ENCODE results near the gene TLX1.
"Not testable (repeated sequence)": the region's sequence is repeated elsewhere in the genome, so short reads cannot be mapped to it uniquely, and the experiment has no call there.

TLX1 gene

DNA sequence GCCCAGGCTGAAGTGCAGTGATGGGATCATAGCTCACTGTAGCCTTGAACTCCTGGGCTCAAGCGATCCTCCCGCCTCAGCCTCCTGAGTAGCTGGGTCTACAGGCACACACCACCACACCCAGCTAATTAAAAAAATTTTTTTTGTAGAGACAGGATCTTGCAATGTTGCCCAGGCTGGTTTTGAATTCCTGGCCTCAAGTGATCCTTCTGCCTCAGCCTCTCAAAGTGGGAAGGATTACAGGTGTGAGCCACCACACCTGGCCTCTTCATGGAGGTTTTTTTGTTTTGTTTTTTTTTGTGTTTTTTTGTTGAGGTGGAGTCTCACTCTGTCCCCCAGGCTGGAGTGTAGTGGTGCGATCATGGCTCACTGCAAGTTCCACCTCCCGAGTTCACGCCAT is 23.4 kb downstream of the TLX1 start:
- DNase-seq, result not testable (repeated sequence)

DNA sequence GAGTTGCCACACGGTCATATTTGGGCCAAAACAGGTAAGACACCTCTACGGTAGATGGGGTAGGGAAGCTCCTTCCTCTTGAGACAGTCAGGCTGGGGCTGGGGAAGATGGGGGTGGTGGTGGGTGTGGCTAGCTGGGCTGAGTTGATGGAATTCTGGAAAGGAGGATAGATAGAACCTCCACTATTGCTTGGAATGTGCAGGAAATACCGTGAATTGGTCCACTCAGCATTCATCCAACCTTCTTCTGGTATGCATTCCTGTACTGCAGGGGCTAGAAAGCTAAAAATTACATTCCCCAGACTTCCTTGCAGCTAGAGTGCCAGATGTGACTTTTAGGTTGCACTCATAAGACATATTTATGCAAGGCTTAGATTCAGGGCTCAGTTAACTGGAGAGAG is 24.8 kb downstream of the TLX1 start:
- no peak for DNase-seq

DNA sequence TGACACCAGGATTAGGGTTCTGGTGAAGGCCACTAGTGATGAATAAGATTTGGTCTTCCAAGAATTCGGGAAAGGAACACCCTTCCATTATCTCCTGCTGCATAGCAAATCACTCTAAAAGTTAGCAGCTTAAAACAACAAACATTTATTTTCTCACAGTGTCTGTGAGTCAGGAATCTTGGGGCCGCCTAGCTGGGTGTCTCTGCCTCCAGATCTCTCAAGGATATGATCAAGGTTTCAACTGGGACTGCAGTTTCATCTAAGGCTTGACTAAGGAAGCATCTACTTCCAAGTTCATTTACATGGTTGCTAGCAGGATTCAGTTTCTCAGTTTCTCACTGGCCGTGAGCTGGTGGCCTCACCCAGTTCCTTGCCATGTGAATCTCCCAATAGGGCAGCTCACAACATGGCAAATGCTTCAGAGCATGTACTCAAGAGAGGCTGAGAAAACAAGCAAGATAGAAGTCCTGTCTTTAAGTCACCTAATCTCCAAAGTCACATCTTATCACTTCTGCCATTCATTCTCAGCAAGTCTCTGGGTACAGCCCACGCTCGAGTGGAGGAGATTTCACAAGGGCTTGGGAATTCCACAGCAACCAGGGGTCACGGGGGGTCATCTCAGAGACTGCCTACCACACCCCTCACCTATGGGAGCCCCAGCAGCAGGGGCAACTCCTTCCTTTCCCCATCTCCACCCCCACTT is 26.8 kb downstream of the TLX1 start:
- DNase-seq, result no peak

DNA sequence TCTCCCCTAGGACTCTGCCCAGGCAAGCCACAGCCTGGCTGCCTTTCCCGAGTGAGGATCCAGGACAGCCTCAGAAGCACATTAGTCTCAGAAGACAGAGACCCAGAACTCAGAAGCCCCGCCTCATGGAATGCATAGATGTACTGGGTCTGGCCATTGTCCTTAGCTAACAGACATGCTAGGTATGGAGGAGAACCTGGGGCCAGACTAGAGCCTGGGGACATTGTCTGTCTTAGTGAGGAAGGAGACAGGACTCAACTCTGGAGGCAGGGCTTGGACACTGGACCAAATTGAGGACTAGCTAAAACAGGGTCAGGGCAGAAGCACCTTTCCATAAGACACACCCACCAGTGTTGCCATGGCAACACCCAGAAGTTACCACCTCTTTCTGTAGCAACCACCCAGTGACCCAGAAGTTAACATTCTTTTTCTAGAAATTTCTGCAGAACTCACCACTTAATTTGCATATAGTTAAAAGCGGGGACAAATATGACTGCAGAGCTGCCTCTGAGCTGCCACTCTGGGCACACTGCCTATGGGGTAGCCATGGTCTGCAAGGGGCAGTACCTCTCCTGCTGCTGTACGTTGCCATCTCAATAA is 27.5 kb downstream of the TLX1 start:
- no peak for DNase-seq

DNA sequence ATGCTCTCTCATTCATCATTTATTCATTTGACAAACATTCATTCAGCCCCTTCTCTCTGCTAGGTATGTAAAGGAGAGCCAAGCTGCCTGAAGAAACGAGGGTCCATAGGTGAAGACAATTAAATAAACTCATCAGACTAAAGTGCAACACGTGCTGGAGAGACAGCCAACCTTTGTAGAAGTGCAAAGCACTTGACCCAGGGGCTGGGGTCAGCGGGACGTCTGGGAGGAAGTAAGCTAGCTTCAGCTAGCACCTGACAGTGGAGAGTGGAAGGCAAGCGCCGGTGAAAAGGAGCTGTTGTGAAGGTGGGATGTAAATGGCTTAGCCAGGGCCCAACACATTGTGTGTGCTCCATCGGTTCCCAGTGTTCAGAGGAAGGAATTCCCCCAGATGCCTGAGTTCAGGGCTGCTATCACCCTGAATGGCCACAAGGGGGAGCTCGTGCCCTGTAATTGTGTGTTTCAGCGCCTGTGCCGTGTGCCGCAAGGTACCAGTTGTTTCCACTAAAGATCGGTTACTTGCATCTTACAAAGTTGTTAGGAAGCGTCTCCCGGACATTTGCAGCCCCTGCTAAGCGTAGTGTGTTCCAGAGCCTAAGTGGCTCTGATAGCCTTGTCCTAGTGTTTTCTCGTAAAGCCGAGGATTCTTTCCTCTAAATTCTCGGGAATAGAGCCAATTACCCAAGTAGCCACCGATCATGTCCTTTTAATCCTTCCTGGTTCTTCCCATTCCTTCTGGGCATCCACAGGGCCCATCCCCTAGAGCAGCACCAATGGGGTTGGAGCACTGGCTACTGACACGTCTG is 30.6 kb downstream of the TLX1 start:
- DNase-seq, result peak; percentile 83

DNA sequence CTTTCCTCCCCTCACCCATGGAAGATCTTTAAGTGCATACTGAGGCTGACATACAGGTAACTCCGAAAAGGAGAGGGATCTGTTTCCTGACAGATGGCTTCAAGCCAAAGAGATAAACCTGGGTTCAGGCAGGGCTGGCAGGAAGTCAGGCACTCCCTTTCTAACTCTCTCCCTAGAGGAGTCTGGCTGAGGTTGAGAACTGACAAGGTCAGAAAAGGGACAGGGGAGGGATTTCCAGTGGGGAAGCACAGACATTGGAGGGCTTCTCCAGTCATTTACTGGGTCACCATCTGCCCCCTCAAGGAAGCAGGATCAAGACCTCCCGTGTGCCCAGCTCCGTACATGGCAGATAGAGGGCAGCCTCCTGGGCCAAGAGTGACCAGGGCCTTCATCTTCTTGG is 31.6 kb downstream of the TLX1 start:
- no peak for DNase-seq

DNA sequence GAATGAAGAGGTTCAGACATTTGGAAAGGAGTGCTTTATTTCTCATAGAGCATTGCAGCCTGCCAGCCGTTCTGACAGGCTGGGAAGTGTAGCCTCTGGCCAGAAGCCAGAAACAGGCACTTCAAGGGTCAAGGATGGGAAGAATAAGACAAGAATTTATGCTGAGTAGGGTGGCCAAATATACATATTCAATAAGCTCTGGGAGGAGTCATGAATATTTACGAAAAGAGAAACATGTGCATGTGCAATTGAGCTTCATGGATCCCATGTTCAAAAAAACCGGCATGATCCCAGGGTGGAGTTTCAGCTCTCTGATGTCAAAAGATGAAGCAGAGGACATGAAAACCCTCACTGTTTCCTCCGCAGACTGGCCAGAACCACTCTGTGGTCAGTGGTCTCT is 32.9 kb downstream of the TLX1 start:
- no peak for DNase-seq

DNA sequence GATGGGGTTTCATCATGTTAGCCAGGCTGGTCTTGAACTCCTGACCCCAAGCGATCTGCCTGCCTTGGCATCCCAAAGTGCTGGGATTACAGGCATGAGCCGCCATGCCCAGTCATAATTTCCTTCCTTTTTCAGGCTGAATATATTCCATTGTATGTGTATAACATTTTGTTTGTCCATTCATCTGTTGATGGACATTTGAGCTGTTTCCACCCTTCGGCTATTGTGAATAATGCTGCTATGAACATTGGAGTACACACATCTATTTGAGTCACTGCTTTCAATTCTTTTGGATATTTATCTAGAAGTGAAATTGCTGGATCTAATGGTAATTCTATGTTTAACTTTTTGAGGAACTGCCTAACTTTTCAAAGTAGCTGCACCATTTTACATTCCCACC is 34.6 kb downstream of the TLX1 start:
- DNase-seq, result no peak

DNA sequence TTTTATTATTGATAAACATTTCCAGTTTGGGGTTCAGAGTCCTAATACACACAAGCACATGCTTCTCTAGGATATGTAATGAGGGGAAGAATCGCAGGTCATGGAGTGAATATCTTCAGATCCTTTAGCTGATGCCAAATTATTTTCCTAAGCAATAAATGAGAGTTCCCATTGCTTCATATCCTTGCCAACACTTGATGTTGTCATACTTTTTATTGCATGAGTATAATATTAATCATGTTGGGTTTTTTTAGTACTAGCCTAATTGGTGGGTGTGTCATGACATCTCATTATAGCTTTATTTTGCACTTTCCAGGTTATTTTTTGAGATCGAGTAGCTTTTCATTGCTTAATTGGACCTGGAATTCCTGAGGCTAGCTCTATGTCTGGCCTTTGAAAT is 35.3 kb downstream of the TLX1 start:
- no peak for DNase-seq

DNA sequence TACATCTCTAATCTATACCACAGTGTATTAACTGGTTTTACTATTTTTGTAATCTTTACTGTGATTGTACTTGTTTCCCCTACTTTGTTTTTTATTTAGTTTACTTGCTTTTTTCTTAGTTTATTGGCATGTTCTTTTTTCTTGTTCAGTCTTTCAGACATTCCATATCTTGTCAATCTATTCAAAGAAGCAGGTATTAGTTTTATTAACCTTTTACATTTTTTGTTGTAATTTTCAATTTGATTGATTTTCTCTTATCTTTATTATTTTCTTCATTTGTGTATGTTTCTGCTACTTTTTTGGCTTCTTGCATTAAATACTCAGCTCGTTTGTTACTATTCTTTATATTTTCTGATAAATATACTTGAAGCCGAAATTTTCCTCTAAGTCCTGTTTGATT is 41.6 kb downstream of the TLX1 start:
- no peak for DNase-seq

DNA sequence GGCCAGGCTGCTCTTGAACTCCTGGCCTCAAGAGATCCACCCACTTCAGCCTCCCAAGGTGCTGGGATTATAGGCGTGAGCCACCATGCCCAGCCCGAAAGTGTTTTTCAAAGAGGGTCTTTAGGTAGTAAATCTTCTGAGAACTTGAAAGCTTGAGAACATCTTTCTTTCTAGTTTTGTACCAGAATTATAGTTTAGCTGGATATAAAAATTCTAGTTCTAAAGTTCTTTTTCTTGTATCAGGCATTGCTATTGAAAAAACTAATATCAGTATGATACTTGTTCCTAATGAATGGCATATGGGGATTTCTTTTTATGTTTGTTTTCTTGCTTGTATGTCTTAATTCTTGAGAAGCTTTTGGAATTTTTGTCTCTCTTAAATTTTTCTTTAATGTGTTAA is 43.2 kb downstream of the TLX1 start:
- DNase-seq, result no peak

DNA sequence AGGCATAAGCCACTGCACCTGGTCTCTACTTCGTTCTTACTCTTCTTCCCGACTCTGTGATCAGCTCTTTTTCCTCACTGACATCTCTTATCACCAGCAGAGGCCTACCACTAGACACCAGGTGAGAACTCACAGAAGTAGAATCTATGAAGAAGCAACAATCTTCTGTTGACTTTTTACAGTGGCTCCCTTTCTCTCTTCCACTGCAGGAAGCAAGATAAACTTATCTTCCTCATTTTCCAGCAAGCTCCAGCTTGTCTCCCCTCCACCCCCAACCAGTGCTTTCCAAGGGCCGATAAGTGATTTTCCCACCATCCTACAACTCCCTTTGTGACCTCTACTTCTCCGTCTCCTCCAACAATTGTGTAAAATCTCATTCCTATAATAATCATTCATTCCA is 45.5 kb downstream of the TLX1 start:
- no peak for DNase-seq

DNA sequence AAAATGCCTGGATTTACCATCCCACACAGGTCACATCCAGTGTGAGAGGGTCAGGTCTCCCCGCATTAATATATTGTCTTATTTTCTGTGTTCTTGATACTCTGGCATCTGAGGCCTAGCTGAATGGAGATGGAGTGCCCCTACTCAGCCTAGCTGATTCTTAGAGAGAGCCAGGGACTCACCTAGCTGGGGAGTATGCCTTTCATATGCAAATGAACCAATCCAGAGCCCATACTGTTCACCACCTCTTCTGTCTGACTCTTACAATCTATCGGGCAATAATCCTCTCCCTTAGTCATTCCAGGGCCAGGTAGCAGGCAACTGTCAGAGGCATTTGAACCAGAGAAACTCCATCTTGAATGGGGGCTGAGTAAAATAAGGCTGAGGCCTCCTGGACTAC is 51.8 kb downstream of the TLX1 start:
- no peak for DNase-seq

DNA sequence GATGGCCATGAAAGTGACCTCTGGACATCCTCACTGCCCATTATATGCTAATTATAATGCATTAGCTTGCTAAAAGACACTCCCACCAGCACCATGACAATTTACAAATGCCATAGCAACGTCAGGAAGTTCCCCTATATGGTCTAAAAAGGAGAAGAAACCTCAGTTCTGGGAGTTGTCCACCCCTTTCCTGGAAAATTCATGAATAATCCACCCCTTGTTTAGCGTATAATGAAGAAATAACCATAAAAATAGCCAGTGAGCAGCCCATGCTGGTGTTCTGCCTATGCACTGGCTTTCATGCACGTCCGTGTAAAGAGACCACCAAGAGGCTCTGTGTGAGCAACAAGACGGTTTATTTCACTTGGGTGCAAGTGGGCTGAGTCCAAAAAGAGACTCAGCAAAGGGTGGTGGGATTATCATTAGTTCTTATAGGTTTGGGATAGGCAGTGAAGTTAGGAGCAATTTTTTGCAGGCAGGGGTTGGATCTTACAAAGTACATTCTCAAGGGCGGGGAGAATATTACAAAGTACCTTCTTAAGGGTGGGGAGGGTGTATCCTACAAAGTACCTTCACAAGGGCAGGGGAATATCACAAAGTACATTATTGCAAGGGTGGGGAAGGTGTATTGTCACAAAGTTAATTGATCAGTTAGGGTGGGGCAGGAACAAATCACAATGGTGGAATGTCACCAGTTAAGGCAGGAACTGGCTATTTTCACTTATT is 52.5 kb downstream of the TLX1 start:
- DNase-seq, result peak; percentile 20

All from suppressor macrophage treated with lipopolysaccharide for 4 hours (primary cell).